22Rv1 (cell line): ENCODE results near the gene MRPL27.

Source experiments
- ZFX ChIP-seq: fragments of 450-650 bp; IDR thresholded peaks from 2 replicates; pipeline ENCODE4 v1.6.1; 2017; ENCODE audit warnings: antibody characterized with exemption, borderline replicate concordance
- TF ChIP-seq, protein P1 (sequence below): fragments of 450-650 bp; IDR thresholded peaks from 2 replicates; pipeline ENCODE4 v1.5.1; 2017; ENCODE audit warnings: mild to moderate bottlenecking

DNA sequence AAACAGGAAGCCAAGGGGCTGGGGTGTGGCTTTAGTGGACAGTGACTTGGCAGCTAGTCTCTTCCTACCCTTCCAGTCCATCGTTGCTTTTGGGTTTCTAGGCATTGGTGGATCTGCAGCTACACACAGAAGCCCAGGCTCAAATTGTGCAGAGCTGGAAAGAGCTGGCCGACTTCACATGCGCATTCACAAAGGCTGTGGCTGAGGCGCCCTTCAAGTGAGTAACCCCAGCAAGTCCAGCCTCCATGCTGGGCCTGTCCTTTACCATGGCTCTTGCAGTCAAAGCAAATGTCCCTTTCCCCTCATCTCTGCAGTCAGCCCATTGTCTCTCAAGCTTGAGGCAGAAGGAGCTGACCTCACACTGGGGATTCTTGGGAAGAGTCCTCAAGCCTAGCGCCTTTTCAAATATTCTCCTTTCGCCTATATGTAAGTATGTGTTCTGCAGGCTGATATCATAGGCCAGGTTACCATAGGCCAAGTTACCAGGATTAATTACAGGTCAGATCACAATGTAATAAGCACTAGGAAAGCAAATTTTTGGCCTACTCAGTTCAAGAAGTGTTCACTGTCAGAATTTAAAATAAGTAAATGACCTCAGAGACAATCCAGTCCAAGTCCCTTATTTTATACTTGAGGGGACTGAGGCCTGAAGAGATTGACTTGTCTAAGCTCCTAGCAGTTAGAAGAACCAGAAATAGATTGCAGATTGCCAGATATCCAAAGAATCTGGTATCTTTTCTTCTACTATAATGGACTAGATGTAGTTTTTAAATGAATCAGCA is 6.6 kb upstream of the MRPL27 start:
- TF ChIP-seq, protein P1, sequence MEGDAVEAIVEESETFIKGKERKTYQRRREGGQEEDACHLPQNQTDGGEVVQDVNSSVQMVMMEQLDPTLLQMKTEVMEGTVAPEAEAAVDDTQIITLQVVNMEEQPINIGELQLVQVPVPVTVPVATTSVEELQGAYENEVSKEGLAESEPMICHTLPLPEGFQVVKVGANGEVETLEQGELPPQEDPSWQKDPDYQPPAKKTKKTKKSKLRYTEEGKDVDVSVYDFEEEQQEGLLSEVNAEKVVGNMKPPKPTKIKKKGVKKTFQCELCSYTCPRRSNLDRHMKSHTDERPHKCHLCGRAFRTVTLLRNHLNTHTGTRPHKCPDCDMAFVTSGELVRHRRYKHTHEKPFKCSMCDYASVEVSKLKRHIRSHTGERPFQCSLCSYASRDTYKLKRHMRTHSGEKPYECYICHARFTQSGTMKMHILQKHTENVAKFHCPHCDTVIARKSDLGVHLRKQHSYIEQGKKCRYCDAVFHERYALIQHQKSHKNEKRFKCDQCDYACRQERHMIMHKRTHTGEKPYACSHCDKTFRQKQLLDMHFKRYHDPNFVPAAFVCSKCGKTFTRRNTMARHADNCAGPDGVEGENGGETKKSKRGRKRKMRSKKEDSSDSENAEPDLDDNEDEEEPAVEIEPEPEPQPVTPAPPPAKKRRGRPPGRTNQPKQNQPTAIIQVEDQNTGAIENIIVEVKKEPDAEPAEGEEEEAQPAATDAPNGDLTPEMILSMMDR: no peak
- no peak for TF ChIP-seq ZFX
